ENCODE data around the gene ANKH.

DNA sequence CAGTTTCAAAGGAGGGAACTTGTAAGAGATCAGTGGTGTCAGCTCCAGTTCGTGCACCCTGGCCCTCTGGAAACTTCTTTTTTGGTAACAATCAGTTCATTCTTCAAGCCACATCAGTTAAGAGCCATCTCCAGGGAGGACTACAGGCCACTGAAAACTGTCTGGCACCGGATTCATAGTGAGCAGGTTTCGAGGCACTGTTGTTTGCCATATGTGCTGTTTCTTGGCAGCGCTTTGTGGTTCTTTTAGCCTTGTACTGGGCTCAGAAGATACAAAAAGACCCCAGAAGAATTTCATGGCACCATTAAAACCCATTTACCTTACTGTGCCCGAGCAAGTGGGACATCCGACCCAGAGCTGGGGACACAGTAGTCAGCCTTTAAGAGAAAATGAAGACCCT lies 138.6 kb downstream of the ANKH start:
- TF ChIP-seq CTCF (IDR thresholded peaks at IDR 0.05), result no peak
- TF ChIP-seq POLR2A (IDR thresholded peaks at IDR 0.05), result no peak
